ENCODE data around the gene TCF7L2. TPM values are rescaled to one million over a fixed set of nuclear protein-coding genes. Genes with fewer than 3 reads are reported as not detected.

The TCF7L2 gene
- polyA plus RNA-seq, 1 experiment: 6.3 TPM

DNA sequence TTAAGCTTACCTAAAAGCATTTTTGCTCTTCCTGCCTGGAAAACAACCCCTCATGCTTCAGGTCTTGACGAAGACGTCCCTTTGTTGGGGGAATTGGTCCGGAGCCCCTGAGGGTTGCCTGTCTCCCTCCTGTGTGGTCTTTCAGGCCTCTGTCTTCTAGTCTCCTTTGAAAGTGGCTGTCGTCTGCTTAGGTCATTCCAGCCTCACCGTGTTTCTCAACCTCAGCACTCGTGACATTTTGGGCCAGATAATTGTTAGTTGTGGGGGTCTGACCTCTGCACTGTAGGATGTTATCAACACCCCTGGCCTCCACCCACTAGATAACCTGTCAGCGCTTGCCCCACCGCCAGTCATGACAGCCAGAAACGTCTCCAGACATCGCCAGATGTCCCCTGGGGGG, 219.1 kb downstream of the TCF7L2 start:
- ChIA-PET CTCF (no interaction called here), POLR2A (no interaction called here)
- H3K27ac ChIP-seq (ENCODE audit: low read depth, low read length): no peak overlapping the region
- H3K27me3 ChIP-seq (ENCODE audit: control insufficient read depth, insufficient read depth, low read length): no peaks in the 10 kb centered on the region
- no peak for DNase-seq (ENCODE audit: low read depth, low spot score)
- no peak for TF ChIP-seq CTCF (IDR thresholded peaks at IDR 0.05; ENCODE audit: low read depth, low read length)
- no peak overlapping the region for H3K4me3 ChIP-seq (ENCODE audit: low read depth, low read length)
- H3K9me3 ChIP-seq (ENCODE audit: control insufficient read depth, insufficient read depth, low read length): no peaks in the 10 kb centered on the region

DNA sequence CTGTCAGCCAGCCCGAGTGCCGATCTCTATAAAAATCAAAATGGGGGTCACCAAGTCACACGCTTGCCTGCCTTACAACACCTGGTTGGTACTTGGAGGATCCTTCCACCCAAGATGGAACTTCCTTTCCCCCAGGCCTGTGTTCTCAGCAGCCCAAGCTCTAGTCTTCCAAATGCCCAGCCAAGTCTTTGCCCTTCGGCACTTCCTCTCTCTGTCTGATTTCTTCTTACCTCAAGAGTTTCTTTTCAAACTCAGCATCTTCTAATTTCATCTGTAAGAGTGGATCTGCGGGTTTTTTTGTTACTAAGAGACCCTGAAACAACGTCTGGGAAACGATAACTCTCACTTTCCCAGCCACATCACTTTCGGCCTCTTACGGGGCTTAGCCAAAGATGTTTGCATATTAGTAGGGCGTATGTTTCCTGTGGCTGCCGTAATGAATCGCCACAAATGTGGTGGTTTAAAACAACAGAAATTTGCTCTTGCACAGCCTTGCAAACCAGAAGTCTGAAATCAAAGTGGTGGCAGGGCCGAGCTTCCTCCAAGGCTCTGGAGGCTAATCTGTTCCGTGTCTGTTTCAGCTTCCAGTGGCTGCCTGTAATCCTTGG, 219.9 kb downstream of the TCF7L2 start:
- DNase-seq (ENCODE audit: low read depth, low spot score): no peak

GRCh38 chr10:113171662-113172061, 221.6 kb downstream of the TCF7L2 start:
- DNase-seq (ENCODE audit: low read depth, low spot score): no peak
- Histone ChIP-seq H3K9me3 (ENCODE audit: control insufficient read depth, insufficient read depth, low read length) (no peaks in the 10 kb centered on the region), H3K27ac (ENCODE audit: low read depth, low read length) (no peak overlapping the region), H3K4me3 (ENCODE audit: low read depth, low read length) (no peak overlapping the region), H3K27me3 (ENCODE audit: control insufficient read depth, insufficient read depth, low read length) (no peaks in the 10 kb centered on the region)
- CTCF ChIA-PET: no interaction called here
- POLR2A ChIA-PET: interaction anchor here (0.7 kb wide), 1 partner anchor 184 kb away, joined by 3 read pairs; no protein-coding TSS in a partner anchor
- no peak for TF ChIP-seq CTCF (IDR thresholded peaks at IDR 0.05; ENCODE audit: low read depth, low read length)

More for the DNA sequence above, 219.9 kb downstream of the TCF7L2 start:
- POLR2A ChIA-PET: no interaction called here
- H3K27ac ChIP-seq (ENCODE audit: low read depth, low read length): no peak overlapping the region
- H3K27me3 ChIP-seq (ENCODE audit: control insufficient read depth, insufficient read depth, low read length): no peaks in the 10 kb centered on the region
- no peak for TF ChIP-seq CTCF (IDR thresholded peaks at IDR 0.05; ENCODE audit: low read depth, low read length)
- no peak overlapping the region for H3K4me3 ChIP-seq (ENCODE audit: low read depth, low read length)
- CTCF ChIA-PET: no interaction called here
- no peaks in the 10 kb centered on the region for H3K9me3 ChIP-seq (ENCODE audit: control insufficient read depth, insufficient read depth, low read length)

DNA sequence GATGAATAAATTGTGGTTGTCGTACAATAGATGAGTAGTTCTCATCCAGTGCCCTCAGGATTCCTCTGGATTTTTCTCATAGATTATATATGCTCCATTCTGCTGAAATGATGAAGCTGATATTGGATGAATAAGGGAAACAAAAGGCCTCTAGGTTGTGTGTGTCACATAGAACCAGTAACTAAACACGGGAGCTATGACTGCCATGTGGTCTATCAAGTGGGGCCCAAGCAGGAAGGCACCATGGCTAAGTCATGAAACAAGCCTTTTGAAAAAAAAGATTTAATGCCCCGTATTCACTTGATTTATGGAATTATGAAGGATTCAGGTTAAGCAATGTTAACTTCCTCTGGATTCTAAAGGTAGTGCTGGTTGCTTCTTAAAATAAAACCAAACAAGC, 225.1 kb downstream of the TCF7L2 start:
- Histone ChIP-seq H3K4me3 (ENCODE audit: low read depth, low read length) (no peak overlapping the region), H3K9me3 (ENCODE audit: control insufficient read depth, insufficient read depth, low read length) (no peaks in the 10 kb centered on the region), H3K27me3 (ENCODE audit: control insufficient read depth, insufficient read depth, low read length) (no peaks in the 10 kb centered on the region), H3K27ac (ENCODE audit: low read depth, low read length) (no peak overlapping the region)
- no peak for TF ChIP-seq CTCF (IDR thresholded peaks at IDR 0.05; ENCODE audit: low read depth, low read length)
- CTCF ChIA-PET: interaction anchor here (0.5 to 1.3 kb wide), 3 partner anchors 208 to 700 kb away, joined by 3 read pairs; no protein-coding TSS in a partner anchor
- POLR2A ChIA-PET: interaction anchor here (0.6 kb wide), 1 partner anchor 15 kb away, joined by 3 read pairs; no protein-coding TSS in a partner anchor
- DNase-seq (ENCODE audit: low read depth, low spot score): no peak

- no peak overlapping the region for H3K27ac ChIP-seq (ENCODE audit: low read depth, low read length)
- ChIA-PET POLR2A (no interaction called here), CTCF (interaction anchor here (0.6 to 1.3 kb wide), 3 partner anchors 18 to 701 kb away, joined by 3 to 5 read pairs (median 3); no protein-coding TSS in a partner anchor)
- H3K9me3 ChIP-seq (ENCODE audit: control insufficient read depth, insufficient read depth, low read length): no peaks in the 10 kb centered on the region
- H3K27me3 ChIP-seq (ENCODE audit: control insufficient read depth, insufficient read depth, low read length): no peaks in the 10 kb centered on the region
- H3K4me3 ChIP-seq (ENCODE audit: low read depth, low read length): no peak overlapping the region
- no peak for DNase-seq (ENCODE audit: low read depth, low spot score)
- no peak for TF ChIP-seq CTCF (IDR thresholded peaks at IDR 0.05; ENCODE audit: low read depth, low read length)
Measured at GRCh38 chr10:113175756-113176651, 226.0 kb downstream of the TCF7L2 start.
